ENCODE results near the gene TMEM204. TPM values are rescaled to one million over a fixed set of nuclear protein-coding genes. Genes with fewer than 3 reads are reported as not detected.

TMEM204 gene
- polyA plus RNA-seq, 1 of the 3 experiments (the other 2 are of a cell fraction) = 2.3 TPM

- Histone ChIP-seq H2AFZ (ENCODE audit: low read depth) (no peak overlapping the region), H3K4me1 (ENCODE audit: control insufficient read depth in 1 of 2, insufficient read depth in 2 of 2, low read depth in 1 of 2, low read length in 1 of 2) (no peaks in the 10 kb centered on the region), H3K27me3 (ENCODE audit: insufficient read depth) (no peaks in the 10 kb centered on the region), H3K27ac (ENCODE audit: low read depth in 2 of 2, low read length in 1 of 2) (no peak overlapping the region), H3K36me3 (replicated peaks in 1 of 2; ENCODE audit: control insufficient read depth in 1 of 2, insufficient read depth in 2 of 2, low read length in 1 of 2) (peaks cover 4 to 11% of the 10 kb centered on the region in 2 experiments), H3F3A (replicated peaks; ENCODE audit: insufficient read depth) (no peaks in the 10 kb centered on the region), H3K4me2 (no peak overlapping the region), H4K20me1 (ENCODE audit: insufficient read depth) (no peaks in the 10 kb centered on the region), H3K9me3 (no peaks in the 10 kb centered on the region), H3K4me3 (ENCODE audit: low read depth in 2 of 2, low read length in 1 of 2) (no peak overlapping the region), H3K79me2 (ENCODE audit: insufficient read depth) (no peaks in the 10 kb centered on the region), H3K9ac (no peak overlapping the region), H3K9me2 (no peaks in the 10 kb centered on the region)
- ChIA-PET CTCF (interaction anchor here (0.8 to 1.2 kb wide), 3 partner anchors 10 to 193 kb away, joined by 3 read pairs; partner anchors contain the start of gene MAPK8IP3), POLR2A (no interaction called here)
- DNase-seq = no peak
- no peak for TF ChIP-seq CTCF (IDR thresholded peaks at IDR 0.05)
- TF ChIP-seq GABPA (IDR thresholded peaks at IDR 0.05; ENCODE audit: low read depth) = no peak
- no peak for TF ChIP-seq JUND (IDR thresholded peaks at IDR 0.05)
- no peak for TF ChIP-seq FOXJ3 (CRISPR knock-in tag; IDR thresholded peaks at IDR 0.05)
- no peak for TF ChIP-seq MEF2A (IDR thresholded peaks at IDR 0.05; ENCODE audit: borderline replicate concordance, low read depth)
- TF ChIP-seq USF1 (IDR thresholded peaks at IDR 0.05; ENCODE audit: borderline replicate concordance, low read depth) = no peak
- no peak for TF ChIP-seq CHD2 (IDR thresholded peaks at IDR 0.05; ENCODE audit: low read length, partially characterized antibody)
- no peak for TF ChIP-seq FOSL2 (IDR thresholded peaks at IDR 0.05; ENCODE audit: borderline replicate concordance, low read depth)
- no peak for TF ChIP-seq ELF1 (IDR thresholded peaks at IDR 0.05)
- 96% methylated on average over 10 of the region's 15 CpGs for WGBS (ENCODE audit: low lambda C conversion rate)
These were observed 20.7 kb upstream of the TMEM204 start for GRCh38 chr16:1512774-1513173.

- H3K27ac ChIP-seq (ENCODE audit: low read depth in 2 of 2, low read length in 1 of 2) = no peak overlapping the region
- WGBS (ENCODE audit: low lambda C conversion rate) = 83% methylated on average over 3 of the region's 3 CpGs
- no peak overlapping the region for H3K9ac ChIP-seq
- H3K4me2 ChIP-seq = no peak overlapping the region
- CTCF ChIA-PET = interaction anchor here (2.1 kb wide), 1 partner anchor 10 kb away, joined by 5 read pairs; no protein-coding TSS in a partner anchor
- DNase-seq = no peak
- no peak overlapping the region for H3K4me3 ChIP-seq (ENCODE audit: low read depth in 2 of 2, low read length in 1 of 2)
- H3K9me3 ChIP-seq = no peaks in the 10 kb centered on the region
- H3K27me3 ChIP-seq (ENCODE audit: insufficient read depth) = no peaks in the 10 kb centered on the region
- no peaks in the 10 kb centered on the region for H3K9me2 ChIP-seq
- no peak overlapping the region for H2AFZ ChIP-seq (ENCODE audit: low read depth)
- POLR2A ChIA-PET = no interaction called here
- H3K79me2 ChIP-seq (ENCODE audit: insufficient read depth) = no peaks in the 10 kb centered on the region
- no peaks in the 10 kb centered on the region for H3F3A ChIP-seq (replicated peaks; ENCODE audit: insufficient read depth)
- H3K4me1 ChIP-seq (ENCODE audit: control insufficient read depth in 1 of 2, insufficient read depth in 2 of 2, low read depth in 1 of 2, low read length in 1 of 2) = no peaks in the 10 kb centered on the region
- no peaks in the 10 kb centered on the region for H4K20me1 ChIP-seq (ENCODE audit: insufficient read depth)
- peaks cover 4 to 11% of the 10 kb centered on the region in 2 experiments for H3K36me3 ChIP-seq (replicated peaks in 1 of 2; ENCODE audit: control insufficient read depth in 1 of 2, insufficient read depth in 2 of 2, low read length in 1 of 2)
- TF ChIP-seq GATA2 (CRISPR knock-in tag; IDR thresholded peaks at IDR 0.05) (no peak), RFX5 (IDR thresholded peaks at IDR 0.05; ENCODE audit: low read length) (no peak), GABPA (IDR thresholded peaks at IDR 0.05; ENCODE audit: low read depth) (no peak), FOXJ3 (CRISPR knock-in tag; IDR thresholded peaks at IDR 0.05) (no peak), NRF1 (IDR thresholded peaks at IDR 0.05; ENCODE audit: low read depth, low read length) (no peak), CTCF (IDR thresholded peaks at IDR 0.05) (no peak), USF2 (IDR thresholded peaks at IDR 0.05; ENCODE audit: borderline replicate concordance, low read depth, low read length) (no peak), FOSL2 (IDR thresholded peaks at IDR 0.05; ENCODE audit: borderline replicate concordance, low read depth) (no peak), RCOR1 (IDR thresholded peaks at IDR 0.05; ENCODE audit: low read length) (no peak), IRF3 (IDR thresholded peaks at IDR 0.05; ENCODE audit: low read depth, low read length) (no peak), RXRA (IDR thresholded peaks at IDR 0.05; ENCODE audit: borderline replicate concordance, low read depth) (no peak), REST (IDR thresholded peaks at IDR 0.05; ENCODE audit: low read depth, low read length) (no peak)
These were observed 19.0 kb upstream of the TMEM204 start for GRCh38 chr16:1514507-1514906.
